ENCODE results near the gene NEURL3.

Gene NEURL3

GRCh38 chr2:96534141-96534540, 29.0 kb upstream of the NEURL3 start:
- ChIA-PET CTCF (interaction anchor here (0.8 to 18.6 kb wide), 5 partner anchors 12 to 579 kb away, joined by 3 to 257 read pairs (median 5); partner anchors contain the start of genes ANKRD36 and ASTL), POLR2A (no interaction called here)
- no peak for DNase-seq (ENCODE audit: low read depth, low spot score)
- no peak overlapping the region for H3K4me3 ChIP-seq (ENCODE audit: low read depth, low read length)
- no peak for TF ChIP-seq CTCF (IDR thresholded peaks at IDR 0.05; ENCODE audit: insufficient read depth, low read length, missing control alignments)

- ChIA-PET POLR2A (no interaction called here), CTCF (interaction anchor here (0.8 to 18.6 kb wide), 6 partner anchors 8 to 579 kb away, joined by 3 to 257 read pairs (median 6); partner anchors contain the start of genes ANKRD36 and ASTL)
- peak; percentile 60 for DNase-seq (ENCODE audit: low read depth, low spot score)
- H3K4me3 ChIP-seq (ENCODE audit: low read depth, low read length) = no peak overlapping the region
- TF ChIP-seq CTCF (IDR thresholded peaks at IDR 0.05; ENCODE audit: insufficient read depth, low read length, missing control alignments) = no peak
Observed at GRCh38 chr2:96533292-96534073, 28.3 kb upstream of the NEURL3 start.

- CTCF ChIA-PET = interaction anchor here (1.3 to 18.6 kb wide), 4 partner anchors 9 to 580 kb away, joined by 5 to 257 read pairs (median 52); partner anchors contain the start of gene ANKRD36
- POLR2A ChIA-PET = no interaction called here
- H3K4me3 ChIP-seq (ENCODE audit: low read depth, low read length) = no peak overlapping the region
- TF ChIP-seq CTCF (IDR thresholded peaks at IDR 0.05; ENCODE audit: insufficient read depth, low read length, missing control alignments) = no peak
- DNase-seq (ENCODE audit: low read depth, low spot score) = no peak
Observed at GRCh38 chr2:96532641-96533291, 27.6 kb upstream of the NEURL3 start.

GRCh38 chr2:96531872-96532505, 26.8 kb upstream of the NEURL3 start:
- H3K4me3 ChIP-seq (ENCODE audit: low read depth, low read length) = peak overlapping the region; percentile 40
- peak; percentile 98 for DNase-seq (ENCODE audit: low read depth, low spot score)
- ChIA-PET POLR2A (no interaction called here), CTCF (interaction anchor here (1.1 to 18.6 kb wide), 5 partner anchors 8 to 22 kb away, joined by 3 to 257 read pairs (median 7); no protein-coding TSS in a partner anchor)
- TF ChIP-seq CTCF (IDR thresholded peaks at IDR 0.05; ENCODE audit: insufficient read depth, low read length, missing control alignments) = no peak

GRCh38 chr2:96531366-96531765, 26.2 kb upstream of the NEURL3 start:
- POLR2A ChIA-PET = interaction anchor here (0.7 kb wide), 1 partner anchor 31 kb away, joined by 3 read pairs; no protein-coding TSS in a partner anchor

More at GRCh38 chr2:96531366-96531765, 26.2 kb upstream of the NEURL3 start:
- no peak for DNase-seq (ENCODE audit: low read depth, low spot score)
- no peak overlapping the region for H3K4me3 ChIP-seq (ENCODE audit: low read depth, low read length)
- CTCF ChIA-PET = interaction anchor here (1.1 to 18.6 kb wide), 4 partner anchors 9 to 22 kb away, joined by 3 to 257 read pairs (median 51); no protein-coding TSS in a partner anchor
- no peak for TF ChIP-seq CTCF (IDR thresholded peaks at IDR 0.05; ENCODE audit: insufficient read depth, low read length, missing control alignments)
